NCI-H2081 (cell line): ENCODE results near the gene PIK3R3.

Source experiments
- DNase-seq, 2 experiments: peaks; one replicate each; lab custom pipeline; 2025; lab: John Stamatoyannopoulos, UW

Gene PIK3R3

GRCh38 chr1:46157916-46158311 lies 25.5 kb upstream of the PIK3R3 start:
- no peak for DNase-seq

- DNase-seq, result no peak
These were observed 21.3 kb upstream of the PIK3R3 start for GRCh38 chr1:46153732-46154131.

GRCh38 chr1:46153228-46153627 lies 20.8 kb upstream of the PIK3R3 start:
- DNase-seq, result no peak

- no peak for DNase-seq
These were observed 19.6 kb upstream of the PIK3R3 start for GRCh38 chr1:46152016-46152415.

- no peak for DNase-seq
These were observed 17.7 kb upstream of the PIK3R3 start for GRCh38 chr1:46150085-46150484.

- no peak for DNase-seq
These were observed 15.9 kb upstream of the PIK3R3 start for GRCh38 chr1:46148318-46148717.

GRCh38 chr1:46137916-46138315 lies 5.5 kb upstream of the PIK3R3 start:
- DNase-seq, result no peak

- peak; percentile 34 to 77 for DNase-seq
These were observed 4.3 kb upstream of the PIK3R3 start for GRCh38 chr1:46136711-46137110.

GRCh38 chr1:46134660-46135331 lies 2.4 kb upstream of the PIK3R3 start:
- peak; percentile 85 to 92 for DNase-seq

- peak; percentile 11 to 65 for DNase-seq
These were observed 1.4 kb upstream of the PIK3R3 start for GRCh38 chr1:46133781-46134350.

- DNase-seq, result peak; percentile 95
These were observed 791 bp upstream of the PIK3R3 start for GRCh38 chr1:46133181-46133658.

- DNase-seq, result peak; percentile 36 to 67
These were observed 509 bp downstream of the PIK3R3 start for GRCh38 chr1:46131712-46132528.

GRCh38 chr1:46131093-46131492 lies 1.3 kb downstream of the PIK3R3 start:
- DNase-seq, result no peak

- DNase-seq, result no peak
These were observed 1.8 kb downstream of the PIK3R3 start for GRCh38 chr1:46130606-46131005.

- DNase-seq, result no peak
These were observed 2.3 kb downstream of the PIK3R3 start for GRCh38 chr1:46130121-46130520.

- no peak for DNase-seq
These were observed 4.1 kb downstream of the PIK3R3 start for GRCh38 chr1:46128344-46128743.

GRCh38 chr1:46118856-46119255 lies 13.6 kb downstream of the PIK3R3 start:
- DNase-seq, result no peak

- no peak for DNase-seq
These were observed 14.5 kb downstream of the PIK3R3 start for GRCh38 chr1:46117810-46118494.

- no peak for DNase-seq
These were observed 17.4 kb downstream of the PIK3R3 start for GRCh38 chr1:46114925-46115603.

- DNase-seq, result no peak
These were observed 18.5 kb downstream of the PIK3R3 start for GRCh38 chr1:46113948-46114347.

- no peak for DNase-seq
These were observed 20.3 kb downstream of the PIK3R3 start for GRCh38 chr1:46112108-46112507.

- no peak for DNase-seq
These were observed 21.9 kb downstream of the PIK3R3 start for GRCh38 chr1:46110521-46110920.
